CD14-positive monocyte (primary cell): ENCODE data around the gene C12orf57. TPM values are rescaled to one million over a fixed set of nuclear protein-coding genes. Genes with fewer than 3 reads are reported as not detected.

Source experiments
- DNase-seq, 3 donors: peaks; one replicate each; pipeline ENCODE4 v3.0.0-alpha.2; 2011 to 2022
- H2AFZ ChIP-seq: 2 replicates; pipeline ENCODE4 v1.6.0; 2012; ENCODE audit warnings: mild to moderate bottlenecking, low read depth, low read length, inconsistent platforms; ENCODE audit not compliant: insufficient read depth, poor library complexity, severe bottlenecking
- H3K27ac ChIP-seq, 2 donors: 1 replicate in 1 of 2; 2 replicates in 1 of 2; pipeline ENCODE4 v1.5.1; 2012 to 2013; ENCODE audit warnings: low read length in 2 of 2, control low read depth in 1 of 2, inconsistent platforms in 1 of 2, low read depth in 1 of 2, mild to moderate bottlenecking in 1 of 2
- H3K27me3 ChIP-seq, 2 donors: one replicate each; pipeline versions ENCODE4 v1.6.0 to v1.6.1; 2011 to 2013; ENCODE audit warnings: low read length in 2 of 2; ENCODE audit not compliant: control insufficient read depth in 2 of 2, insufficient read depth in 2 of 2
- H3K36me3 ChIP-seq, 2 donors: replicated peaks in 1 of 2; 1 replicate in 1 of 2; 2 replicates in 1 of 2; pipeline versions ENCODE4 v1.5.1 to v1.6.1; 2012 to 2013; ENCODE audit warnings: low read length in 2 of 2, control low read depth in 1 of 2, inconsistent platforms in 1 of 2, mild to moderate bottlenecking in 1 of 2; ENCODE audit not compliant: insufficient read depth in 2 of 2, control insufficient read depth in 1 of 2
- H3K4me1 ChIP-seq, 2 donors: 1 replicate in 1 of 2; 2 replicates in 1 of 2; pipeline versions ENCODE4 v1.5.1 to v1.6.1; 2012 to 2013; ENCODE audit warnings: low read length in 2 of 2, control low read depth in 1 of 2, inconsistent platforms in 1 of 2, mild to moderate bottlenecking in 1 of 2, moderate library complexity in 1 of 2; ENCODE audit not compliant: insufficient read depth in 2 of 2, control insufficient read depth in 1 of 2
- H3K4me2 ChIP-seq: replicated peaks from 2 replicates; pipeline ENCODE3; 2012; ENCODE audit warnings: low read length, moderate library complexity, mild to moderate bottlenecking; ENCODE audit not compliant: poor library complexity, severe bottlenecking; ENCODE audit errors: extremely low read depth
- H3K4me3 ChIP-seq, 3 experiments: fragments of 200-600 bp in 1 of 3; sonication (generic) in 1 of 3; replicated peaks in 1 of 3; 1 replicate in 2 of 3; 2 replicates in 1 of 3; pipeline ENCODE4 v1.5.1; 2011 to 2013; ENCODE audit warnings: low read length in 3 of 3, mild to moderate bottlenecking in 3 of 3, control low read depth in 2 of 3, low read depth in 2 of 3, inconsistent platforms in 1 of 3, moderate library complexity in 1 of 3
- H3K79me2 ChIP-seq: 2 replicates; pipeline ENCODE4 v1.6.0; 2012; ENCODE audit warnings: mild to moderate bottlenecking, control low read depth, inconsistent platforms, low read length, moderate library complexity; ENCODE audit not compliant: insufficient read depth
- H3K9ac ChIP-seq: 2 replicates; pipeline ENCODE4 v1.6.0; 2017; ENCODE audit warnings: low read length, mild to moderate bottlenecking; ENCODE audit not compliant: insufficient read depth, poor library complexity, severe bottlenecking
- H3K9me3 ChIP-seq, 2 donors: replicated peaks in 1 of 2; 1 replicate in 1 of 2; 2 replicates in 1 of 2; pipeline versions ENCODE4 v1.5.1 to v1.6.1; 2012 to 2013; ENCODE audit warnings: low read length in 2 of 2, control low read depth in 1 of 2; ENCODE audit not compliant: control insufficient read depth in 1 of 2, insufficient read depth in 1 of 2
- H4K20me1 ChIP-seq: 2 replicates; pipeline ENCODE4 v1.6.0; 2012; ENCODE audit warnings: mild to moderate bottlenecking, low read length, control low read depth, moderate library complexity; ENCODE audit not compliant: insufficient read depth
- H3K27ac Mint-ChIP-seq, 7 donors: one replicate each; pipeline ENCODE4 v1.8.0; 2020; ENCODE audit warnings: mild to moderate bottlenecking in 7 of 7, mixed read lengths in 7 of 7, moderate library complexity in 6 of 7, inconsistent platforms in 2 of 7
- H3K27me3 Mint-ChIP-seq, 3 donors: one replicate each; pipeline ENCODE4 v1.8.0; 2021 to 2022; ENCODE audit warnings: low read depth in 3 of 3, mild to moderate bottlenecking in 3 of 3, mixed read lengths in 3 of 3, moderate library complexity in 3 of 3, inconsistent platforms in 1 of 3
- H3K36me3 Mint-ChIP-seq, 2 donors: one replicate each; pipeline ENCODE4 v1.8.0; 2020; ENCODE audit warnings: mixed read lengths in 2 of 2, inconsistent platforms in 1 of 2, mild to moderate bottlenecking in 1 of 2
- H3K4me1 Mint-ChIP-seq: one replicate; pipeline ENCODE4 v1.8.0; 2020; ENCODE audit warnings: mild to moderate bottlenecking, mixed read lengths
- H3K4me3 Mint-ChIP-seq, 2 donors: one replicate each; pipeline ENCODE4 v1.8.0; 2020; ENCODE audit warnings: mild to moderate bottlenecking in 2 of 2, mixed read lengths in 2 of 2, moderate library complexity in 1 of 2
- H3K9me3 Mint-ChIP-seq, 7 donors: one replicate each; pipeline ENCODE4 v1.8.0; 2020 to 2022; ENCODE audit warnings: mixed read lengths in 7 of 7, mild to moderate bottlenecking in 6 of 7, moderate library complexity in 6 of 7, inconsistent platforms in 2 of 7
- CTCF ChIP-seq: fragments of 200-600 bp; IDR thresholded peaks from one replicate; pipeline ENCODE4 v1.8.0; 2022; ENCODE audit warnings: antibody characterized with exemption, mild to moderate bottlenecking
- WGBS: methylation state at CpG from one replicate; pipeline ENCODE4 v1.1.5; 2013; ENCODE audit warnings: missing lambda C conversion rate; ENCODE audit not compliant: insufficient coverage; 5-methylcytosine and 5-hydroxymethylcytosine counted together
- intact Hi-C, 2 donors: fragments of 100-400 bp; cut with micrococcal nuclease; formaldehyde crosslinking; loops; one replicate each; pipeline versions ENCODE4 v1.15.0 to v1.15.1; 2023
- polyA plus RNA-seq, 3 donors: library from polyadenylated mRNA; depleted of rRNA in 1 of 3; unstranded in 2 of 3; stranded (reverse) in 1 of 3; fragments of 300-500 nt in 2 of 3; fragments of >200 nt in 1 of 3; fragmentation: Illumina TruSeq in 2 of 3; gene quantifications; 1 replicate in 2 of 3; 2 replicates in 1 of 3; pipeline ENCODE4 v1.2.3, GENCODE V29; 2012 to 2021

C12orf57 gene
- polyA plus RNA-seq, 3 donors, result 19.1 to 59.2 (median 24.2) TPM

GRCh38 chr12:6899837-6900519, 43.8 kb upstream of the C12orf57 start:
- H4K20me1 ChIP-seq, result no peaks in the 10 kb centered on the region
- H3K79me2 ChIP-seq, result no peaks in the 10 kb centered on the region
- H3K36me3 ChIP-seq, result no peaks in the 10 kb centered on the region
- H2AFZ ChIP-seq, result no peak overlapping the region
- H3K9me3 ChIP-seq, result no peaks in the 10 kb centered on the region
- WGBS, result 28% methylated on average over 4 of the region's 10 CpGs
- Mint-ChIP-seq H3K36me3 (peaks cover 0 to 3% of the 10 kb centered on the region in 2 donors), H3K27me3 (peaks cover 2 to 3% (median 2%) of the 10 kb centered on the region in 3 donors), H3K9me3 (no peaks in the 10 kb centered on the region), H3K4me3 (peak overlapping the region in 1 of 2 donors; percentile 46), H3K4me1 (peaks cover 13% of the 10 kb centered on the region), H3K27ac (peak overlapping the region; percentile 2 to 85 (median 80))
- intact Hi-C loops, result loop anchor here in 1 of 2 donors (10.0 kb wide), 1 partner anchor 45 kb away; the partner anchor contains the start of genes CDCA3 and USP5
- H3K27ac ChIP-seq, result peak overlapping the region in 1 of 2 donors; percentile 20
- peak overlapping the region; percentile 47 for H3K4me2 ChIP-seq
- TF ChIP-seq CTCF, result no peak
- DNase-seq, result peak; percentile 64 to 86 (median 80)
- peak overlapping the region in 1 of 3 experiments; percentile 3 for H3K4me3 ChIP-seq
- peaks cover 21 to 26% of the 10 kb centered on the region in 2 donors for H3K4me1 ChIP-seq
- H3K27me3 ChIP-seq, result no peaks in the 10 kb centered on the region
- no peak overlapping the region for H3K9ac ChIP-seq

GRCh38 chr12:6902448-6902847, 41.4 kb upstream of the C12orf57 start:
- Histone ChIP-seq H3K4me2 (no peak overlapping the region), H3K4me3 (no peak overlapping the region), H3K9me3 (no peaks in the 10 kb centered on the region), H3K4me1 (peaks cover 26 to 30% of the 10 kb centered on the region in 2 donors), H3K36me3 (peaks cover 0 to 9% of the 10 kb centered on the region in 2 donors), H3K27ac (no peak overlapping the region), H3K9ac (no peak overlapping the region), H3K27me3 (no peaks in the 10 kb centered on the region), H2AFZ (no peak overlapping the region), H3K79me2 (no peaks in the 10 kb centered on the region), H4K20me1 (no peaks in the 10 kb centered on the region)
- WGBS, result 100% methylated on average over 2 of the region's 4 CpGs
- Mint-ChIP-seq H3K27ac (no peak overlapping the region), H3K27me3 (peaks cover 0 to 2% (median 0%) of the 10 kb centered on the region in 3 donors), H3K36me3 (no peaks in the 10 kb centered on the region), H3K9me3 (no peaks in the 10 kb centered on the region), H3K4me3 (no peak overlapping the region), H3K4me1 (peaks cover 13% of the 10 kb centered on the region)
- no peak for TF ChIP-seq CTCF
- intact Hi-C loops, result loop anchor here in 1 of 2 donors (10.0 kb wide), 1 partner anchor 48 kb away; the partner anchor contains the start of genes CDCA3 and USP5
- DNase-seq, result no peak
